ENCODE measurements around the gene PGBD4.

PGBD4 gene

GRCh38 chr15:34101366-34102174 lies at the start of gene PGBD4, which contains the start of gene EMC7:
TSS of gene PGBD4 (plus strand) at chr15:34102083. CDS start at chr15:34102532, 449 bp downstream.
TSS of gene EMC7 (minus strand) at chr15:34101862. CDS start at chr15:34101839, 23 bp downstream.
- peak; percentile 98 for DNase-seq

- no peak for DNase-seq
Observed at GRCh38 chr15:34054081-34054707, 47.7 kb upstream of the PGBD4 start.

- DNase-seq = no peak
Observed at GRCh38 chr15:34055868-34056595, 45.9 kb upstream of the PGBD4 start.

GRCh38 chr15:34056911-34057310 lies 45.0 kb upstream of the PGBD4 start:
- no peak for DNase-seq

- no peak for DNase-seq
Observed at GRCh38 chr15:34059476-34059875, 42.4 kb upstream of the PGBD4 start.

- DNase-seq = no peak
Observed at GRCh38 chr15:34059946-34060345, 41.9 kb upstream of the PGBD4 start.

- DNase-seq = no peak
Observed at GRCh38 chr15:34064438-34064837, 37.4 kb upstream of the PGBD4 start.

- no peak for DNase-seq
Observed at GRCh38 chr15:34065261-34065660, 36.6 kb upstream of the PGBD4 start.

- no peak for DNase-seq
Observed at GRCh38 chr15:34065941-34066340, 35.9 kb upstream of the PGBD4 start.

GRCh38 chr15:34070003-34070402 lies 31.9 kb upstream of the PGBD4 start:
- no peak for DNase-seq

- no peak for DNase-seq
Observed at GRCh38 chr15:34076785-34077184, 25.1 kb upstream of the PGBD4 start.

GRCh38 chr15:34078900-34079299 lies 23.0 kb upstream of the PGBD4 start:
- DNase-seq = no peak

GRCh38 chr15:34079904-34080303 lies 22.0 kb upstream of the PGBD4 start:
- DNase-seq = no peak

GRCh38 chr15:34084086-34084485 lies 17.8 kb upstream of the PGBD4 start:
- no peak for DNase-seq

GRCh38 chr15:34085746-34086145 lies 16.1 kb upstream of the PGBD4 start:
- DNase-seq = no peak

GRCh38 chr15:34099914-34100313 lies 2.0 kb upstream of the PGBD4 start:
- no peak for DNase-seq

- DNase-seq = no peak
Observed at GRCh38 chr15:34102175-34102925, 467 bp downstream of the PGBD4 start.

GRCh38 chr15:34106423-34106822 lies 4.5 kb downstream of the PGBD4 start:
- no peak for DNase-seq

GRCh38 chr15:34107315-34107714 lies 5.4 kb downstream of the PGBD4 start:
- no peak for DNase-seq

GRCh38 chr15:34109797-34110663 lies 8.1 kb downstream of the PGBD4 start:
- peak; percentile 25 to 35 for DNase-seq

GRCh38 chr15:34111488-34111887 lies 9.6 kb downstream of the PGBD4 start:
- DNase-seq = no peak

GRCh38 chr15:34114215-34114614 lies 12.3 kb downstream of the PGBD4 start:
- DNase-seq = no peak

All from SHP77 (cell line).